Nephron (organoid): ENCODE data around the gene TECPR2.

Experiments used
- H3K27ac Mint-ChIP-seq, 3 experiments: 2 replicates each; pipeline ENCODE4 v1.8.0; 2020; ENCODE audit warnings: mixed read lengths in 3 of 3, mild to moderate bottlenecking in 2 of 3, moderate library complexity in 1 of 3
- H3K27me3 Mint-ChIP-seq: 2 replicates; pipeline ENCODE4 v1.8.0; 2021; ENCODE audit warnings: low read depth, mild to moderate bottlenecking, moderate library complexity, mixed read lengths
- H3K36me3 Mint-ChIP-seq: 2 replicates; pipeline ENCODE4 v1.8.0; 2020; ENCODE audit warnings: low read depth, mixed read lengths
- H3K4me1 Mint-ChIP-seq: 2 replicates; pipeline ENCODE4 v1.8.0; 2020; ENCODE audit warnings: mixed read lengths
- H3K4me3 Mint-ChIP-seq, 3 experiments: 2 replicates each; pipeline ENCODE4 v1.8.0; 2020; ENCODE audit warnings: mild to moderate bottlenecking in 3 of 3, mixed read lengths in 3 of 3, moderate library complexity in 2 of 3
- H3K9me3 Mint-ChIP-seq: 2 replicates; pipeline ENCODE4 v1.8.0; 2020; ENCODE audit warnings: mixed read lengths
- TF ChIP-seq, protein P1 (sequence below), 3 experiments: fragments of 200-600 bp; sonication (generic); IDR thresholded peaks; one replicate each; pipeline ENCODE4 v1.5.0; 2021; ENCODE audit warnings: antibody characterized with exemption in 3 of 3; ENCODE audit not compliant: unreplicated experiment in 3 of 3

Gene TECPR2

DNA sequence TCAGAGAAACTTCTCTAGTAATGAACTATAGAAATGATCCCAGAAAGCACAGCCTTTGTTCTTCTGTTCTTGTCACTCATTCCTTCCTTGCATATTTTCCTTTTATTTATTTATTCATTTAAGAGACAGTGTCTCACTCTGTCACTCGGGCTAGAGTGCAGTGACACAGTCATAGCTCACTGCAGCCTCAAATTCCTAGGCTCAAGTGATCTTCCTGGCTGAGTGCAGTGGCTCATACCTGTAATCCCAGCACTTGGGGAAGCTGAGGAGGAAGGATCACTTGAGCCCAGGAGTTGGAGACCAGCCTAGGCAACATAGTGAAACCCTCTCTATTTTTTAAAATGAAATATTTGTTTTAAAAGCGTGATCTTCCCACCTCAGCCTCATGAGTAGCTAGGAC is 11.5 kb downstream of the TECPR2 start:
- Mint-ChIP-seq H3K27me3 (no peaks in the 10 kb centered on the region), H3K4me3 (no peak overlapping the region), H3K36me3 (peaks cover 20% of the 10 kb centered on the region), H3K27ac (no peak overlapping the region), H3K4me1 (no peaks in the 10 kb centered on the region), H3K9me3 (no peaks in the 10 kb centered on the region)
- TF ChIP-seq, protein P1, sequence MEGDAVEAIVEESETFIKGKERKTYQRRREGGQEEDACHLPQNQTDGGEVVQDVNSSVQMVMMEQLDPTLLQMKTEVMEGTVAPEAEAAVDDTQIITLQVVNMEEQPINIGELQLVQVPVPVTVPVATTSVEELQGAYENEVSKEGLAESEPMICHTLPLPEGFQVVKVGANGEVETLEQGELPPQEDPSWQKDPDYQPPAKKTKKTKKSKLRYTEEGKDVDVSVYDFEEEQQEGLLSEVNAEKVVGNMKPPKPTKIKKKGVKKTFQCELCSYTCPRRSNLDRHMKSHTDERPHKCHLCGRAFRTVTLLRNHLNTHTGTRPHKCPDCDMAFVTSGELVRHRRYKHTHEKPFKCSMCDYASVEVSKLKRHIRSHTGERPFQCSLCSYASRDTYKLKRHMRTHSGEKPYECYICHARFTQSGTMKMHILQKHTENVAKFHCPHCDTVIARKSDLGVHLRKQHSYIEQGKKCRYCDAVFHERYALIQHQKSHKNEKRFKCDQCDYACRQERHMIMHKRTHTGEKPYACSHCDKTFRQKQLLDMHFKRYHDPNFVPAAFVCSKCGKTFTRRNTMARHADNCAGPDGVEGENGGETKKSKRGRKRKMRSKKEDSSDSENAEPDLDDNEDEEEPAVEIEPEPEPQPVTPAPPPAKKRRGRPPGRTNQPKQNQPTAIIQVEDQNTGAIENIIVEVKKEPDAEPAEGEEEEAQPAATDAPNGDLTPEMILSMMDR (IDR thresholded peaks at IDR 0.05; ENCODE audit: unreplicated experiment in 3 of 3), result no peak

DNA sequence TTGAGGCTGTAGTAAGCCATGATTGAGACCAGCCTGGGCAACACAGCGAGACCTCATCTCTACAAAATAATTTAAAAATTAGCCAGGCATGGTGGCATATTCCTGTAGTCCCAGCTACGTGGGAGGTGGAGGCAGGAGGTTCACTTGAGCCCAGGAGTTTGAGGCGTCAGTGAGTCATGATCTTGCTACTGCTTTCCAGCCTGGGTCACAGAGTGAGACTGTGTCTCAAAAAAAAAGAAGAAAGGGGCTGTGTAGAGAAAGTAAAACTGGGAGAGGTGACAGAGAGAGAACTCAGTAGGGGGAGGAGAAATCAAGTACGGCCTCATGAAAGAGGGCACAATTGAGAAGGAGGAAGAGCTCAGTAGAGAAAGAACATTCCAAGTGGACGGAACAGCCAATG is 12.4 kb downstream of the TECPR2 start:
- H3K27me3 Mint-ChIP-seq, result no peaks in the 10 kb centered on the region
- no peak overlapping the region for H3K27ac Mint-ChIP-seq
- H3K4me1 Mint-ChIP-seq, result no peaks in the 10 kb centered on the region
- H3K36me3 Mint-ChIP-seq, result peaks cover 26% of the 10 kb centered on the region
- TF ChIP-seq, protein P1 (IDR thresholded peaks at IDR 0.05; ENCODE audit: unreplicated experiment in 3 of 3), result no peak
- H3K9me3 Mint-ChIP-seq, result no peaks in the 10 kb centered on the region
- no peak overlapping the region for H3K4me3 Mint-ChIP-seq

DNA sequence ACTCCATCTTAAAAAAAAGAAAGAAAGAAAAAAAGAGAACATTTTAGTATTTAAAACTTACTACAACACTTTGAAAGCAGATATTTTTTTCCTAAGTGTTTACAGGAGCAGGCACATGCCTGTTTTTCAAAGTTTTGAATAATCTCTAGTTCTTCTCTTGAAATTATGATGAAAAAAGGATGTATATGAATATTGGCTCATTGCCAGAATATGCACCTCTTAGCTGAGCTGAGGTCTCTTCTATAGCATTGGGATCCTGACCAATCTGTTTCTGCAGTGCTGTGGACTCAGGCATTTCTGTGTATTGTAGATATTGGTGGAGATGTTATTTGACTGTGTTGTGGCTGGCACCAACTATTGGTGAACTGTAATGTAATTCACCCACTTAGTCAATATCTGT is 15.0 kb downstream of the TECPR2 start:
- H3K4me1 Mint-ChIP-seq, result no peaks in the 10 kb centered on the region
- H3K27ac Mint-ChIP-seq, result no peak overlapping the region
- H3K27me3 Mint-ChIP-seq, result no peaks in the 10 kb centered on the region
- H3K9me3 Mint-ChIP-seq, result no peaks in the 10 kb centered on the region
- peaks cover 38% of the 10 kb centered on the region for H3K36me3 Mint-ChIP-seq
- no peak overlapping the region for H3K4me3 Mint-ChIP-seq
- TF ChIP-seq, protein P1 (IDR thresholded peaks at IDR 0.05; ENCODE audit: unreplicated experiment in 3 of 3), result no peak

DNA sequence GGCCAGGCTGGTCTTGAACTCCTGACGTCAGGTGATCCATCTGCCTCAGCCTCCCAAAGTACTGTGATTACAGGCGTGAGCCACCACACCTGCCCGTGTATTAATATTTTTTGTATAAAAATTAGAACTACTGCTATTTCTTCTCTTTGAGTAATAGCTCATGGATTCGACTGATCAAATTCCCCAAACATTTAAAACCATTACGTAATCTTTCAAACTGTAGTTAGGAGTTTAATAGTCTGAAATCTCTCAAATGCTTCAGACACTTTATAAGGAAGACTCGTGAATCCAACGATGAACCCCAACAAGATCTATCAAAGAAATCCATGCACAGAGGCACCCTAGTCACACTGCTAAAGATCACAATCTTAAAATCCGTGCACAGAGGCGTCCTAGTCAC is 16.1 kb downstream of the TECPR2 start:
- Mint-ChIP-seq H3K9me3 (no peaks in the 10 kb centered on the region), H3K27ac (no peak overlapping the region), H3K4me3 (no peak overlapping the region), H3K36me3 (peaks cover 43% of the 10 kb centered on the region), H3K27me3 (no peaks in the 10 kb centered on the region), H3K4me1 (no peaks in the 10 kb centered on the region)
- TF ChIP-seq, protein P1 (IDR thresholded peaks at IDR 0.05; ENCODE audit: unreplicated experiment in 3 of 3), result no peak

DNA sequence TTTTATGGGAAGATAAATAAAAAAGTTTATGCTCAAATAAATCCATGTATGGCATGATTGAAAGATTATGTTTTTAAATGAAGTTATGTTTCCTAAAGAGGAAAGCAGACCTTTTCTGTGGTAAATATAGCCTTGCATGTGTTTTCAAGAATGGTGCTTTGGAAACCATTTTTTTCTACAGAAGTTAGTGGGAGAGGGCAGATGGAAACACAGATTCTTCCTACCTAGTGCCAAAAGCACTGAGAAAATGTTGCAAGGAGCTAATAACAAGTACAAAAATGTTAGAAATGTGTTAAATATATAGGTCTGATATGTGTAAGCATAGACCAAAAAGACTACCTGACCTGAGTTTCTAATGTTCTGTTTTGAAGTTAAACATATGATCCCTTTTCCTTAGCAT is 24.3 kb downstream of the TECPR2 start:
- H3K36me3 Mint-ChIP-seq, result peaks cover 37% of the 10 kb centered on the region
- H3K4me1 Mint-ChIP-seq, result no peaks in the 10 kb centered on the region
- no peak overlapping the region for H3K27ac Mint-ChIP-seq
- no peaks in the 10 kb centered on the region for H3K9me3 Mint-ChIP-seq
- H3K4me3 Mint-ChIP-seq, result no peak overlapping the region
- H3K27me3 Mint-ChIP-seq, result no peaks in the 10 kb centered on the region
- TF ChIP-seq, protein P1 (IDR thresholded peaks at IDR 0.05; ENCODE audit: unreplicated experiment in 3 of 3), result no peak

DNA sequence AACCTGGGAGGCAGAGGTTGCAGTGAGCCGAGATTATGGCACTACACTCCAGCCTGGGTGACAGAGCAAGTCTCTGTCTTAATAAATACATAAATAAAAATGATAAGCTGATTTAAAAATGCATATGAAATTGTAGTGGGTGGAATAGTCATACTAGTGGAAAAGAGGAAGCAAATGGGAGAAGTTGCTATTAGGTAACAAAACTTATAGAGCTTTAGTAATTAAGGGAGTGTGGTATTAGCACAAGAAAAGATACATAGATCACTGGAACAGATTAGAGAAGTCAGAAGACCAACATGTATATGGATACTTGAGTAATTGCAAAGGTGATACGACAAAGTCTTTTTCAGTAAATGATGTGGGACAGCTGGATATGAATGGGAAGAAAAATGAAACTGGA is 26.5 kb downstream of the TECPR2 start:
- Mint-ChIP-seq H3K4me1 (no peaks in the 10 kb centered on the region), H3K27me3 (no peaks in the 10 kb centered on the region), H3K9me3 (no peaks in the 10 kb centered on the region), H3K4me3 (no peak overlapping the region), H3K36me3 (peaks cover 41% of the 10 kb centered on the region), H3K27ac (no peak overlapping the region)
- TF ChIP-seq, protein P1 (IDR thresholded peaks at IDR 0.05; ENCODE audit: unreplicated experiment in 3 of 3), result no peak
